DMS79 (cell line): ENCODE data around the gene GOLT1A.

ENCODE experiments used
- DNase-seq: peaks from one replicate; lab custom pipeline; 2025; lab: John Stamatoyannopoulos, UW

Gene GOLT1A

GRCh38 chr1:204217648-204218000 lies 3.8 kb upstream of the GOLT1A start:
- no peak for DNase-seq

- DNase-seq, result no peak
Measured at GRCh38 chr1:204216880-204217647, 3.3 kb upstream of the GOLT1A start.

- DNase-seq, result no peak
Measured at GRCh38 chr1:204216236-204216635, 2.4 kb upstream of the GOLT1A start.

DNA sequence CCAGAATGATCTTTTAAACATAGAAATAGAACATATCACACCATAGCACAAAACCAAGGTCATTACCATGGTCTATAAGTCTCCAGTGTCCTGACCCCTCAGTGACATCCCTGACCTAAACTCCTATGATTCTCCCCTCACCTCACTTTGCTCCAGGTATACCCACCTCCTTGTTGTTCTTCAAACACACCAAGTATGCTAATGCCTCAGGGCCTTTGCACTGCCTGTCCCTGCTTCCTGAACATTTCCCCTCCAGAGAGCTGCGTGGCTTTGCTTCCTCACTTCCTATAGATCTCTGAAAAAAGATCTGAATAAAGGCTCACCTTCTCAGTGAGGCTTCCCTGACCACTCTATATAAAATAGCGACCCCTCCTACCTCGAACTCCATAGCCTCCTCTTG lies 1.1 kb downstream of the GOLT1A start:
- DNase-seq, result no peak

DNA sequence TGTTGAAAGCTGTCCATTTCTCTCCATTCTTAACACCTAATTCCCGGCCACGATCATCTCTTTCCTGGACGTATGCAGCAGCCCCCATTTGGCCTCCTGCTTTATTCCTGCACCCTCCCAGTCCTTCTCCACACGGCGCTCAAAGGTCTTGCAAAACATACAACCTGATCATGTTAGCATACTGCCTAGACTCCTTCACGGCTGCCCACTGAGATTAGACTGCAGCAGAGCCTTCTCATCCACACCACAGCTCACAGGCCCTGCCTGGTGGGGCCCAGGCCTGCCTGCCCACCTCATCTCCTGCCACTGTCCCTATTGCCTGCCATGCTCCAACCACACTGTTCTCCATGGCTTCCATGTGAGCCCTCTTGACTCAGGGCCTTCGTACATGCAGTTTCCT lies 2.7 kb downstream of the GOLT1A start:
- DNase-seq, result no peak

DNA sequence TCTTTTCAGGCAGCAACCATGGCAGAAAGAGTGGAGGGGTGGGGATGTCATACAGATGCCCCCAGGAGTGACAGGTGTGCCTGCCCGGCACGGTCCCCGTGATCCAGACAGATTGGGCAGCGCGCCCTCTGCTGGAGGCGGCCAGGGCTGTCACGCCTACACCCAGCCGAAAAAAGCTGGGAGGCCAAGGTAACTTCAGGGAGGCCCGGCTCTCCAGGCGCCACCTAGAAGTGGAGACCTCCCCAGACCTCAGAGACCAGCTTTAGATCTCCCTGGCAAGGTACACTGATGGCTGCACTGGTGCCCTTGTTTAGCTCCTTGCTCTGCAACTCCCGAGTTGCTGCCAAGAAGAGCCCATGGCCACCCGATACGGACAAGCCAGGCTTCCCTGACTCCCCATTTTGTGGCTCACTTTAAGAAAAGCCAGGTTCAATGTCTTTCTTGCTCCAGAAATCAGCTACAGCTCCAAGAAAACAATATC lies 6.6 kb downstream of the GOLT1A start:
- no peak for DNase-seq

- DNase-seq, result no peak
Measured at GRCh38 chr1:204206121-204206520, 7.7 kb downstream of the GOLT1A start.

DNA sequence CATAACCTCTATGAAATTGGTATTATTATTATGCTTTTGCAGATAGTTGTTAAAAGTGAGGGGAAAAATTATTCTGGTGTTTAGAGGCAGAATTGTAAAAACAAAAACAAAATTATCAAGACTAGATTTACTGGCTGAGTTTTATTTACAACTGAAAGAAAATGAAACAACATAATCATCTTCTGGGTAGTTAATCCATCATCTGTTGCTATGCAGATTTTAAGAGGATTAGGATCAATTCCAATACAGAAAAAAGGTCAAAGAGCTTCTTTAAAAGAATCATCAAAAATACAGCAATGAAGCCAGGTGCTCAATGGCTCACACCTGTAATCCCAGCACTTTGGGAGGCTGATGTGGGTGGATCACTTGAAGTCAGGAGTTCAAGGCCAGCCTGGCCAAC lies 8.3 kb downstream of the GOLT1A start:
- DNase-seq, result no peak

GRCh38 chr1:204204944-204205343 lies 8.8 kb downstream of the GOLT1A start:
- DNase-seq, result no peak

DNA sequence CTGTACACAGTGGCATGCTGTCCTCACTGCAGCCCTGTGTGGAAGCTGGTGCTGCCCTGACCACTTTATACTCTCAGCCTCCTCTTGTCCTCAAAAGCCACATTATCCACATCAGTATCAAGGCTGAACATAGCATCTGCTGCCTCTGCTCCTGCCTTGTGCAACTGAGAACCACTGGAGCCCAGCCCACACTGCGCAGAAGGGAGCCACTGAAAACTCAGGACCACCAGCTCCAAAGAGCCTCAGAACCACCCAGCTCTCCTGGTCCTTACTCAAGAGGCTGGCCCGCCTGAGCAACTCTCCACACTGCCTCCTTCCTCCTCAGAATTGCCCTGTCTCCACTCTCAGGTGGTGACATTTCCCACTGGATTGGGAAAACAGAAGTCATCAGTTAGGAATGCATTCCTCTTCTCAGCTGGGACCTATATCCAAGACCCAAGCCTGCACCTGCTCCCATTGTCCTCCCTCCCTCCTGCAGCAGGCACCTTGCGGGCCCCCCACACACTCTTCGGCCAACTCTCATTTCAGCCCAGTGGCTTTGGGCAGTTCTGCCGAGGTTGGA lies 10.5 kb downstream of the GOLT1A start:
- DNase-seq, result no peak

DNA sequence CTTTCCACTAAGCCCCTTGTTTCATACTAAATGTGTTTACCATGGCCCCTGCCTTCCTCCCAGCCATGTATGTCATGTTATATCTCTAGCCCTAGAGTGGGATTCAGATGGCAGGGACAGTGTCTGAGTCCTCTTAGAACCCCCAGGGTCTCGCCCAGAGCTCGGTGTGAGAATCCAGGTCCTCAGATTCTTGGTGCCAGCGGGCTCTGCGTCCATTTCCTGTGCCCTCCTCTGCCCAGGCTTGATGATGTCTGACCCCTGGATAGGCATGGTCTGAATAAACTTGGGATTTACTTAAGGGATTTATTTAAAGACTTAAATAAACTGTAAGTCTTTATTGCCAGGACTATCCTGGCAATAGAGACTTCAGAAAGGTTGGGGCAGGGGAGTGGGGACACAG lies 11.3 kb downstream of the GOLT1A start:
- DNase-seq, result no peak

DNA sequence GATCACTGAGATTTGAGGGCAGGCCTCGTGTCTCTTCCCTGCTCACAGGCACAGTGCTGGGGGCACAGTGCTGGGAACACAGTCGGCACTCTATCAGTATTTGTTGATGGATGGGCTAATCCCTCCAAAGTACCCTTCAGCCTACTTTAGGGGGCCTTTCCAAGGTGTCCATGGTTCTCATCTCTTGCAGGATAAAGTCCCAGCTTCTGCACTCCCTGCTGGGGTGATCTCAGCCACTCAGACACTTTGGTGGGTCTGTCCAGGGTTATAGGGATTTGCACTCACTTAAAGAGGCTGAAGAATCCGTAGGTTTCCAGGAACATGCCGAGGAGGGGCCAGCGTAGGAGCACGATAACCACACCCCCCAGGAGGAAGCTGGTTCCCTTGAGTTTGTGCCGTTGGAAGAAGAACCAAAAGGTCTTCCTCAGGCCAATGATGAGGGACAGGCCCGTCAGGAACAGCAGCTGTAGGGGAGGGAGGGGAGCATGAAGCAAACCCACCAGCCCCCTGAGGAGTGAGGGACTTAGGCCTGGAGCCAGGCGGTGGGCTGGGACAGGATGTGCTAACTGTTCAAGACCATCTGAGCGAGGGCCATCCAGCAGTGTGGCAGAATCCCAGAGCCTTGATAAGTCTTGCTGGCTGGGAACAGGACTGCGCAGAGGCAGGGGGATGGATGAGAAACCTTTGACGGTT lies 12.3 kb downstream of the GOLT1A start:
- DNase-seq, result no peak

- DNase-seq, result no peak
Measured at GRCh38 chr1:204199579-204199978, 14.2 kb downstream of the GOLT1A start.

DNA sequence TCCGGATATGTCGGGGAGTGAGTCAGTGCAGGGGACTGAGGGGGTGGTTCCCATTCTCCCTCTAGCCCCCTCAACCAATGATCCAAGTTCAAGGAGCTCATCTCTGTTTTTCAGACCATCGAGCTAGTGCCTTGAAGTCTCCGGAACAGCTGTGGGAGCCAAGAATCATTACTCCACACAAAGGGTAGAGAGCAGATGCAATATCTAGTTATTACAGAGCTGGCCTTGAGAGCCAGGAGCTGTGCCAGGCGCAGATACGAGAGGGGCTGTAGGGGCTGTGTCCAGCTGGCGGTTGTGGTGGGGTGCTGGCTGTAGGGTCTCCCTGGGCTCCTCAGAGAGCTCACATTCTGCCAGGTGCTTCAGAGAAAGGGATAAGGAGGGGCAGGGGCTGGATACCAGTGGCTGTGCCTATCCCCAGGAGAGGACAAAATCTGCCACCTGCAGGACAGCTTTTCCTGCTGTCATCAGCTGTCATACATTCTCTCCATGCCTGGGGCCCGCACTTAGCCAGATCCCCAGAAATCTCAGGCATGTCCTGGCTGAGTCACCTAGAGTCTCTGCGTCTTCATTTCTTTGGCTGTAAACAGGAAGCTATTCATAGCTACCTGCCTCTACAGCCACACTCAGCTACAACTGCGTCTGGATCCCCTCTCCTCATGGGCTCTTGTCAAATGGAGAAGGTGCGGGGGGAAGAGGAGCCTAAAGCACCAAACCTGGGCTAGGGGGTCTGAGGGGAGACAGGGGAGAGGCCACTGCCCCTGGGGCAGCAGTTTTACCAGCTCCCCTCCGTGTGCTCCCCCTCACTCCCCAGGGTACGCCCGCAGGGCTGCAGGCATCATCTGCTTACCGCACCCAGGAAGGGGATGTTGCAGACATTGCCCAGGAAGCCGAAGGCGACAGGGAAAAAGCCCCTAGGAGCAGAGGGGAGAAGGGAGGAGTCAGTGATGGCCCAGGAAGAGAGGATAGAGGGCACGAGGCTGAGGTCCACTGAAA lies 15.1 kb downstream of the GOLT1A start:
- no peak for DNase-seq

- DNase-seq, result no peak
Measured at GRCh38 chr1:204197068-204197467, 16.7 kb downstream of the GOLT1A start.

DNA sequence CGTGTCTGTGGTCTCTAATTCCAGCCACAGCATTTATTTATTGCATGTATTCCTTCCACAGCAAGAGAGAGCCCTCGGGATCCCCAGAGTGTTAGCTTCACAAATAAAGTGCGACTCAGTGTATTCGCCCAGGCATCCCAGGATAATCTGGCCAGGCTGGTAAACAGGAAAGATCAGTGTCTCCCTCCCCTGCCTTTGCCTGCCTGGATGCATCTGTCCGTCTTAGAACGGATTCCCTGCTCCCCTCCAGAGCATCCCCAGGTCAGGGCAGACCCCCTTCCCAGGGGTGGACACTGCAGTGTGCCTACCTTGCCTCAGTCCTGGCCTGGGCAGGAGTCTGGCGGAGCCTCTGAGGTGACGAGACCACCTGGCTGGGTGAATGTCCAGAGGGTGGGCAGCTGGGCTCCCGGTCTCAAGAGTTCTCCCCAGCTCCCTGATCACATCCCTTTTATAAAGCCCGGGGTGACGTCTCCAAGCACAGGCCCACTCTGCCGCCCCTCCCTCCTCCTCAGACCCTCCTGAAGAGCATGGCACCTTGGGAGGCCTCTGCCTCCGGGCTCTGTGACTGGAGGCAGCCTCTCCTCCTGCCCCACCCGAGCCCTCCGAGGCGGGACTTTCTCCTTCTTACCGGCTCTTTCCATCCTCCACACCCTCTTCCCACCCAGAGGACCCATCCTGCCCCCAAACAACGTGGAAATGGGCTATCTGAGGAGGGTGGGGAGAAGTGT lies 17.6 kb downstream of the GOLT1A start, which contains the start of gene KISS1:
KISS1 (minus strand) TSS at position 424 of the 728 bp plus-strand sequence. CDS start 3,615 bp downstream, outside the sequence.
- DNase-seq, result no peak

DNA sequence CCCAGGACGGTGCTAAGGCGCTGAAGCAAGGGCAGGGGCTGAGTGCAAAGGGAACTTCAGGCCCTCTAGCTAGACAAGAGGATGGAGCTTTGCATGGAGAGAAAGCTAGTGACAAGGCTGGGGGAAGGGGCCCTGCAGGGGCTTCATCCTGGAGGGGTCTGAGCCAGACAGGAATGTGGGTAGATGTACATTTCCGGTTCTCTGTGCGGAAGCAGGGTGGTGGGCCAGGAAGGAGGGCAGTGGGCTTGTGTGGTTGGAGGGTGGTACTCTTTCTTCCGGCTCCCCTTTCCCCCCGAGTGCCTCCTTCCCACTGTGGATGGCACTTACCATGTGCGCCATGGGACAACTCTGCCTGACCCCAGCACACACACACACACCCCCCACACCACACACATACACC lies 19.0 kb downstream of the GOLT1A start:
- DNase-seq, result no peak

GRCh38 chr1:204194080-204194479 lies 19.7 kb downstream of the GOLT1A start:
- no peak for DNase-seq

- DNase-seq, result no peak
Measured at GRCh38 chr1:204192589-204193352, 21.0 kb downstream of the GOLT1A start.

DNA sequence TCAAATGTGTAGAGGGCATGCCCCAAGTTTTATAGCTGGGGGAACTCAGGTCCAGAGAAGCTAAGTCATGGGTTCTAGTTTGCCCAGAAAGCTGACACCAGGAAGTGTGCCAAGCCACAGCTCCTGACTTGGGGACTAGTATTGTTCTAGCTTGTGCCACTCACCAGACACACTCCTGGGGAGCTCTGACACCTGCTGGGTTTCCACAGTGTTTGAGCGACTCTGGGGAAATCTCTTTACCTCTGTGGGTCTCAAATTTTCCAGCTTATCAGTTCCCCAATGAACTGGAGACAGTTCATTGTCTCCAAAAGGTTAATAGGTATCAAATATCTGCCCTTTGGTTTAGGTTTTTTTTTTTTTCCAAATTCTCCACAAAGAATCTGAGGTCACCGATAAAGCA lies 21.7 kb downstream of the GOLT1A start:
- no peak for DNase-seq
